Tibial nerve (tissue), 4 donors: ENCODE results near the gene ZNF185.

Experiments
- EP300 ChIP-seq, 2 donors: sonication (generic); formaldehyde crosslinking; IDR thresholded peaks; one replicate each; pipeline ENCODE4 v1.6.1; 2017; ENCODE audit warnings: antibody characterized with exemption in 2 of 2, mild to moderate bottlenecking in 1 of 2
- POLR2A ChIP-seq, 2 donors: fragments of 450-650 bp; IDR thresholded peaks; one replicate each; pipeline ENCODE4 v1.6.1; 2017; ENCODE audit warnings: antibody characterized with exemption in 2 of 2, mild to moderate bottlenecking in 2 of 2, moderate library complexity in 2 of 2
- TF ChIP-seq, protein P1 (sequence below), 5 experiments: fragments of 200-600 bp in 3 of 5; fragments of 450-650 bp in 2 of 5; sonication (generic) in 3 of 5; IDR thresholded peaks; one replicate each; pipeline ENCODE4 v1.5.1; 2016 to 2019; ENCODE audit warnings: antibody characterized with exemption in 5 of 5, mild to moderate bottlenecking in 3 of 5, moderate library complexity in 2 of 5

- TF ChIP-seq, protein P1, sequence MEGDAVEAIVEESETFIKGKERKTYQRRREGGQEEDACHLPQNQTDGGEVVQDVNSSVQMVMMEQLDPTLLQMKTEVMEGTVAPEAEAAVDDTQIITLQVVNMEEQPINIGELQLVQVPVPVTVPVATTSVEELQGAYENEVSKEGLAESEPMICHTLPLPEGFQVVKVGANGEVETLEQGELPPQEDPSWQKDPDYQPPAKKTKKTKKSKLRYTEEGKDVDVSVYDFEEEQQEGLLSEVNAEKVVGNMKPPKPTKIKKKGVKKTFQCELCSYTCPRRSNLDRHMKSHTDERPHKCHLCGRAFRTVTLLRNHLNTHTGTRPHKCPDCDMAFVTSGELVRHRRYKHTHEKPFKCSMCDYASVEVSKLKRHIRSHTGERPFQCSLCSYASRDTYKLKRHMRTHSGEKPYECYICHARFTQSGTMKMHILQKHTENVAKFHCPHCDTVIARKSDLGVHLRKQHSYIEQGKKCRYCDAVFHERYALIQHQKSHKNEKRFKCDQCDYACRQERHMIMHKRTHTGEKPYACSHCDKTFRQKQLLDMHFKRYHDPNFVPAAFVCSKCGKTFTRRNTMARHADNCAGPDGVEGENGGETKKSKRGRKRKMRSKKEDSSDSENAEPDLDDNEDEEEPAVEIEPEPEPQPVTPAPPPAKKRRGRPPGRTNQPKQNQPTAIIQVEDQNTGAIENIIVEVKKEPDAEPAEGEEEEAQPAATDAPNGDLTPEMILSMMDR (IDR thresholded peaks at IDR 0.05): no peak
- TF ChIP-seq POLR2A (IDR thresholded peaks at IDR 0.05): no peak
- TF ChIP-seq EP300 (IDR thresholded peaks at IDR 0.05): no peak
These were observed 4.6 kb downstream of the ZNF185 start for GRCh38 chrX:152902502-152902820.
